Stomach (tissue), 9 donors: ENCODE data around the gene SCP2. TPM values are rescaled to one million over a fixed set of nuclear protein-coding genes. Genes with fewer than 3 reads are reported as not detected.

Experiments used
- DNase-seq, 2 donors: peaks; one replicate each; pipeline versions ENCODE4 v3.0.0 to v3.0.0-alpha.2; 2013 to 2019
- H3K27ac ChIP-seq, 5 donors: fragments of 200-600 bp in 4 of 5; sonication (generic) in 4 of 5; one replicate each; pipeline ENCODE4 v1.5.1; 2013 to 2019; ENCODE audit warnings: mild to moderate bottlenecking in 1 of 5, moderate library complexity in 1 of 5
- H3K27me3 ChIP-seq, 3 donors: fragments of 200-600 bp; sonication (generic); one replicate each; pipeline ENCODE4 v1.5.1; 2017 to 2019; ENCODE audit warnings: mixed run types in 1 of 3
- H3K36me3 ChIP-seq, 4 donors: fragments of 200-600 bp; sonication (generic); 1 replicate in 3 of 4; 2 replicates in 1 of 4; pipeline ENCODE4 v1.5.1; 2016 to 2019
- H3K4me1 ChIP-seq, 4 donors: fragments of 200-600 bp; sonication (generic); one replicate each; pipeline ENCODE4 v1.5.1; 2016 to 2019
- H3K4me3 ChIP-seq, 4 donors: fragments of 200-600 bp; sonication (generic) in 3 of 4; one replicate each; pipeline ENCODE4 v1.5.1; 2016 to 2019; ENCODE audit warnings: mild to moderate bottlenecking in 1 of 4
- H3K9me3 ChIP-seq, 4 donors: fragments of 200-600 bp; sonication (generic); one replicate each; pipeline ENCODE4 v1.5.1; 2016 to 2019
- CTCF ChIP-seq, 7 experiments: fragments of 450-650 bp in 4 of 7; fragments of 200-600 bp in 3 of 7; sonication (generic) in 3 of 7; IDR thresholded peaks; one replicate each; pipeline ENCODE4 v1.5.1; 2016 to 2019; ENCODE audit warnings: antibody characterized with exemption in 7 of 7, control low read depth in 2 of 7, mild to moderate bottlenecking in 1 of 7
- EP300 ChIP-seq: sonication (generic); formaldehyde crosslinking; IDR thresholded peaks from one replicate; pipeline ENCODE4 v1.6.1; 2017; ENCODE audit warnings: antibody characterized with exemption
- POLR2A ChIP-seq, 4 donors: fragments of 450-650 bp; IDR thresholded peaks; one replicate each; pipeline ENCODE4 v1.6.1; 2016; ENCODE audit warnings: antibody characterized with exemption in 4 of 4, control low read depth in 2 of 4, mild to moderate bottlenecking in 1 of 4, moderate library complexity in 1 of 4
- POLR2AphosphoS5 ChIP-seq, 3 donors: sonication (generic); formaldehyde crosslinking; IDR thresholded peaks; one replicate each; pipeline ENCODE4 v1.6.1; 2016; ENCODE audit warnings: antibody characterized with exemption in 3 of 3
- WGBS, 5 donors: extraction: QIAGEN DNeasy Blood & Tissue Kit in 3 of 5; methylation state at CpG; one replicate each; pipeline versions ENCODE4 v1.1.5 to v1.1.7; 2013 to 2018; 5-methylcytosine and 5-hydroxymethylcytosine counted together
- intact Hi-C: fragments of 100-400 bp; cut with DNase I; formaldehyde crosslinking; loops from one replicate; pipeline ENCODE4 v1.15.1; 2023; ENCODE audit warnings: low total_unique reads
- polyA plus RNA-seq, 3 donors: library from polyadenylated mRNA; stranded (reverse); fragments of 200-250 nt; gene quantifications; one replicate each; pipeline ENCODE4 v1.2.3, GENCODE V29; 2013
- total RNA-seq, 5 donors: library from RNA; depleted of rRNA; stranded (reverse); fragments of >200 nt; gene quantifications; one replicate each; pipeline versions ENCODE4 v1.1.0 to v1.2.3, GENCODE V29; 2014 to 2016
- donor health status: healthy with polysubstance abuse.
- donor health status: Bipolar disorder and iron deficiency.
- donor health status: healthy.

SCP2 gene
- total and polyA plus RNA-seq, 8 donors: 45.1 to 347 (median 97.0) TPM

- no peaks in the 10 kb centered on the region for H3K9me3 ChIP-seq
- peak overlapping the region in 4 of 5 donors; percentile 72 to 86 (median 78) for H3K27ac ChIP-seq
- TF ChIP-seq POLR2A (IDR thresholded peaks at IDR 0.05) (no peak), POLR2AphosphoS5 (IDR thresholded peaks at IDR 0.05) (no peak), EP300 (no peak), CTCF (IDR thresholded peaks at IDR 0.05) (no peak)
- intact Hi-C loops: no loop called here
- DNase-seq: peak in 1 of 2 donors; percentile 59
- 19 to 72% (median 30%) methylated on average over 15 to 61 of the region's 61 CpGs for WGBS, 5 donors
- H3K4me1 ChIP-seq: peaks cover 18 to 56% (median 34%) of the 10 kb centered on the region in 4 donors
- peaks cover 0 to 30% (median 22%) of the 10 kb centered on the region in 3 donors for H3K27me3 ChIP-seq
- H3K36me3 ChIP-seq: no peaks in the 10 kb centered on the region
- H3K4me3 ChIP-seq: peak overlapping the region; percentile 66 to 79 (median 68)
Measured at GRCh38 chr1:53062708-53063591, 135.9 kb downstream of the SCP2 start.

GRCh38 chr1:53063744-53064515 is 136.9 kb downstream of the SCP2 start:
- Histone ChIP-seq H3K27me3 (peaks cover 0 to 30% (median 22%) of the 10 kb centered on the region in 3 donors), H3K4me1 (peaks cover 18 to 56% (median 34%) of the 10 kb centered on the region in 4 donors), H3K9me3 (no peaks in the 10 kb centered on the region), H3K4me3 (peak overlapping the region; percentile 66 to 79 (median 68)), H3K27ac (peak overlapping the region in 4 of 5 donors; percentile 72 to 86 (median 78)), H3K36me3 (no peaks in the 10 kb centered on the region)
- no peak for TF ChIP-seq CTCF (IDR thresholded peaks at IDR 0.05)
- no peak for TF ChIP-seq POLR2AphosphoS5 (IDR thresholded peaks at IDR 0.05)
- TF ChIP-seq POLR2A (IDR thresholded peaks at IDR 0.05): no peak
- TF ChIP-seq EP300: no peak
- DNase-seq: no peak
- WGBS, 5 donors: 87 to 90% (median 89%) methylated on average over 9 of the region's 9 CpGs
- intact Hi-C loops: no loop called here

GRCh38 chr1:53065391-53065790 is 138.3 kb downstream of the SCP2 start:
- Histone ChIP-seq H3K27me3 (peaks cover 0 to 30% (median 22%) of the 10 kb centered on the region in 3 donors), H3K27ac (peak overlapping the region in 1 of 5 donors; percentile 86), H3K4me3 (no peak overlapping the region), H3K36me3 (peaks cover 0 to 8% (median 7%) of the 10 kb centered on the region in 4 donors), H3K9me3 (no peaks in the 10 kb centered on the region), H3K4me1 (peaks cover 18 to 56% (median 34%) of the 10 kb centered on the region in 4 donors)
- TF ChIP-seq EP300: no peak
- TF ChIP-seq POLR2A (IDR thresholded peaks at IDR 0.05): no peak
- TF ChIP-seq CTCF (IDR thresholded peaks at IDR 0.05): no peak
- TF ChIP-seq POLR2AphosphoS5 (IDR thresholded peaks at IDR 0.05): no peak
- intact Hi-C loops: no loop called here
- WGBS, 5 donors: 85 to 94% (median 91%) methylated on average over 7 of the region's 7 CpGs
- DNase-seq: no peak

- Histone ChIP-seq H3K27ac (peak overlapping the region in 1 of 5 donors; percentile 55), H3K36me3 (peaks cover 0 to 19% (median 12%) of the 10 kb centered on the region in 4 donors), H3K4me1 (peaks cover 14 to 48% (median 30%) of the 10 kb centered on the region in 4 donors), H3K4me3 (no peak overlapping the region), H3K9me3 (no peaks in the 10 kb centered on the region), H3K27me3 (peaks cover 0 to 22% (median 19%) of the 10 kb centered on the region in 3 donors)
- WGBS, 5 donors: 58 to 79% (median 75%) methylated on average over 6 of the region's 6 CpGs
- TF ChIP-seq POLR2A (IDR thresholded peaks at IDR 0.05) (no peak), EP300 (no peak), CTCF (IDR thresholded peaks at IDR 0.05) (no peak), POLR2AphosphoS5 (IDR thresholded peaks at IDR 0.05) (no peak)
- DNase-seq: peak in 1 of 2 donors; percentile 21
- intact Hi-C loops: no loop called here
Measured at GRCh38 chr1:53066488-53066887, 139.4 kb downstream of the SCP2 start.
